Epithelial cell of proximal tubule (primary cell): ENCODE data around the gene CHD5. TPM values are rescaled to one million over a fixed set of nuclear protein-coding genes. Genes with fewer than 3 reads are reported as not detected.

Experiments
- DNase-seq: peaks from one replicate; pipeline ENCODE4 v3.0.0-alpha.2; 2011; ENCODE audit warnings: low read depth
- H3K4me3 ChIP-seq: 2 replicates; pipeline ENCODE4 v1.5.1; 2011; ENCODE audit warnings: low read depth, mild to moderate bottlenecking, low read length
- total RNA-seq: library from RNA; depleted of rRNA; stranded (reverse); fragments of >200 nt; gene quantifications from 2 replicates; pipeline ENCODE4 v1.2.3, GENCODE V29; 2015
- TF ChIP-seq, protein P1 (sequence below): conservative IDR thresholded peaks from 2 replicates; pipeline ENCODE4 v1.5.1; 2012; ENCODE audit warnings: low read depth, mild to moderate bottlenecking, low read length

CHD5 gene
- total RNA-seq, 1 donor from 2014 or later = under 0.01 TPM

- TF ChIP-seq, protein P1, sequence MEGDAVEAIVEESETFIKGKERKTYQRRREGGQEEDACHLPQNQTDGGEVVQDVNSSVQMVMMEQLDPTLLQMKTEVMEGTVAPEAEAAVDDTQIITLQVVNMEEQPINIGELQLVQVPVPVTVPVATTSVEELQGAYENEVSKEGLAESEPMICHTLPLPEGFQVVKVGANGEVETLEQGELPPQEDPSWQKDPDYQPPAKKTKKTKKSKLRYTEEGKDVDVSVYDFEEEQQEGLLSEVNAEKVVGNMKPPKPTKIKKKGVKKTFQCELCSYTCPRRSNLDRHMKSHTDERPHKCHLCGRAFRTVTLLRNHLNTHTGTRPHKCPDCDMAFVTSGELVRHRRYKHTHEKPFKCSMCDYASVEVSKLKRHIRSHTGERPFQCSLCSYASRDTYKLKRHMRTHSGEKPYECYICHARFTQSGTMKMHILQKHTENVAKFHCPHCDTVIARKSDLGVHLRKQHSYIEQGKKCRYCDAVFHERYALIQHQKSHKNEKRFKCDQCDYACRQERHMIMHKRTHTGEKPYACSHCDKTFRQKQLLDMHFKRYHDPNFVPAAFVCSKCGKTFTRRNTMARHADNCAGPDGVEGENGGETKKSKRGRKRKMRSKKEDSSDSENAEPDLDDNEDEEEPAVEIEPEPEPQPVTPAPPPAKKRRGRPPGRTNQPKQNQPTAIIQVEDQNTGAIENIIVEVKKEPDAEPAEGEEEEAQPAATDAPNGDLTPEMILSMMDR = no peak
- DNase-seq = no peak
- H3K4me3 ChIP-seq = no peak overlapping the region
These were observed 87.0 kb downstream of the CHD5 start for GRCh38 chr1:6093071-6093470.

DNA sequence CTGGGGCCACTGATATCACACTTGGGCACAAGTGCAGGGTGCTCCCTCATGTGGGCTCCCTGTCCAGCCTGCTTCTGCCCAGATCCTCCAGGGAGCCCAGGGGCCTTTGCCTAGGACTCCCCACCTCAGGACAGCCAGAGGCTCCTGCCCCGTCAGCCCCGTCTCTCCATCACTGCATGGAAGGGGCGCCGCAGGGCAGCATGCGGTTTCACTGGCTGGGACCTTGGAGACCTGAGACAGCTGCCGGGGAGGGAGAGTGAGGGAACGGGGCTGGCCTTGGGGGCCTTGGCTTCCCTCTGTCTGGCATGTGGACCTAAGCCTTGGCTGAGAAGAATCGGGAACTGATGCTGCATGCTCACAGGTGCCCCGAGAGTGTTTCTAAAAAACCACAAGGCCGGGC is 87.9 kb downstream of the CHD5 start:
- TF ChIP-seq, protein P1 = no peak
- no peak for DNase-seq
- H3K4me3 ChIP-seq = no peak overlapping the region

DNA sequence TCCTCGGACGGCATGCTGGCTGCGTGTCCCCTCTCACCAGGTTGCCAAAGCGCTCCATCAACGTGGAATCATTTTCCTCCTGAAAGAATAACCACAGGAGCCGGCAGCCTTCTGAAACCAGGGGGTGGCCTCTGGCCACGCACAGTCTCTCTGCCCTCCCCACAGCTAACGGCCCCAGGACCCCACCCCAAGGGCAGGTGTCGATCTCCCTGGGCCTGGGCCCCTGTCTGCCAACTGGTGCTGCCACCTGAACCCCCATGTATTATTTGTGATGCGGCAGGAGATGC is 88.4 kb downstream of the CHD5 start:
- TF ChIP-seq, protein P1 = no peak
- no peak overlapping the region for H3K4me3 ChIP-seq

GRCh38 chr1:6090996-6091822 is 88.9 kb downstream of the CHD5 start:
- no peak for DNase-seq
- TF ChIP-seq, protein P1 = no peak
- no peak overlapping the region for H3K4me3 ChIP-seq

More for the DNA sequence above, 88.4 kb downstream of the CHD5 start:
- no peak for DNase-seq

- DNase-seq = no peak
- no peak overlapping the region for H3K4me3 ChIP-seq
- TF ChIP-seq, protein P1 = no peak
These were observed 89.8 kb downstream of the CHD5 start for GRCh38 chr1:6090288-6090687.

DNA sequence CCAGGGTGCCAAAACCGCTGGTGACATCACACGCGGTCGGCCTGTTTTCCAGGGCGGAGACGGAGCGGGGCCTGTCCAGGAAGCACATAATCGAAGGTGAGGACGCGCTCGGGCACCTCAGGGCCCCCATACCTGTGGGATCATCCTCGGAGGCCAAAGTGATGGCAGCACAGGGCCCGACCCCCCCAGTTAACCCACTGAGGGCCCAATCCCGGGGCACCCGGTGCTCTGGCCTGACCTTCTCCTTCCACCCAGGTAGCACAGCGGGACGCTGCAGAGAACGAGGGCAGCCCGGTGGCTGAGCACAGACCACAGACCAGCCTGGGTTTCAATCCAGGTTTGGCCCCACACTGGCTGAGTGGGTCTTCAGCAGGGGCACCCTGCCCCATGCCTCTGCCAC is 91.2 kb downstream of the CHD5 start:
- DNase-seq = no peak
- H3K4me3 ChIP-seq = no peak overlapping the region
- TF ChIP-seq, protein P1 = no peak

DNA sequence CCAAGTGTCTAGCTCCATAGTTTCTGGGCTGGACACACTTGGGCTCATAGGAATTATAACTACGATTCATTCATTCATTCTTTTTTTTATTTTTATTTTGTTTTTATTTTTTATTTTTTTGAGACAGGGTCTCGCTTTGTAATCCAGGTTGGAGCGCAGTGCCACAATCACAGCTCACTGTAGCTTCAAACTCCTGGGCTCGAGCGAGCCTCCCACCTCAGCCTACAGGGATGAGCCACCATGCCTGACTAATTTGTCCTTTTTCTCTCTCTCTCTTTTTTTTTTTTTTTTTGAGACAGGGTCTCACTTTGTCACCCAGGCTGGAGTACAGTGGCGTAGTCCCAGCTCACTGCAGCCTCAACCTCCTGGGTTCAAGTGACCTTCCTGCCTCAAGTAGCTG is 92.2 kb downstream of the CHD5 start:
- DNase-seq = no peak
- TF ChIP-seq, protein P1 = no peak
- H3K4me3 ChIP-seq = no peak overlapping the region
